K562 (cell line): Measurements from ENCODE around the gene ECM1. TPM values are rescaled to one million over a fixed set of nuclear protein-coding genes. Genes with fewer than 3 reads are reported as not detected.
A peak's percentile ranks its signal among the peaks of the same experiment; 100 is the strongest.

ENCODE experiments used
- ATAC-seq: fragments of 200-7000 bp; cut with Tn5 transposase; 3 replicates; pipeline ENCODE4 v1.9.1; 2020; ENCODE audit warnings: moderate library complexity
- BruUV-seq: library from RNA; stranded (reverse); fragments of 400-500 nt; replicated peaks from 2 replicates; lab custom pipeline; 2021; lab: Mats Ljungman, UMichigan
- CTCF ChIA-PET: fragments of 300-600 bp; formaldehyde crosslinking; extraction: SDS; loops from one replicate; lab custom pipeline; 2021; ENCODE audit warnings: low intra/inter-chr PET ratio; lab: Yijun Ruan, JAX
- POLR2A ChIA-PET: fragments of 300-600, 350-650 bp; sonication (Branson Sonifier 250); formaldehyde crosslinking; extraction: SDS; loops from one replicate; lab custom pipeline; 2021; ENCODE audit warnings: antibody characterized with exemption, inconsistent platforms; lab: Yijun Ruan, JAX
- DNase-seq, 4 experiments: peaks; one replicate each; pipeline versions ENCODE4 v3.0.0 to v3.0.0-alpha.2; 2011 to 2018; ENCODE audit warnings: low spot score in 3 of 4, mixed read lengths in 3 of 4; ENCODE audit errors: extremely low read depth in 1 of 4
- FAIRE-seq: peaks from 2 replicates; lab custom pipeline; 2011; peaks lifted over from hg19 to GRCh38; lab: Jason Lieb, UNC
- H2AFZ ChIP-seq: 2 replicates; pipeline ENCODE4 v1.6.0; 2011; ENCODE audit warnings: low read depth, low read length, control low read depth, inconsistent platforms
- H3K27ac ChIP-seq: fragments of 200-600 bp; 3 replicates; pipeline ENCODE4 v1.8.0; 2011; ENCODE audit warnings: low read depth, mild to moderate bottlenecking, control low read depth, inconsistent platforms, low read length, moderate library complexity, mixed read lengths; ENCODE audit errors: extremely low read depth
- H3K27me3 ChIP-seq, 2 experiments: fragments of 300-600 bp in 1 of 2; 2 replicates in 1 of 2; 3 replicates in 1 of 2; pipeline versions ENCODE4 v1.6.0 to v1.8.0; 2011; ENCODE audit warnings: inconsistent platforms in 2 of 2, low read length in 2 of 2, mild to moderate bottlenecking in 1 of 2, mixed read lengths in 1 of 2, moderate library complexity in 1 of 2; ENCODE audit not compliant: control insufficient read depth in 2 of 2, insufficient read depth in 2 of 2
- H3K36me3 ChIP-seq: fragments of 300-600 bp; 3 replicates; pipeline ENCODE4 v1.8.0; 2011; ENCODE audit warnings: mild to moderate bottlenecking, low read length, inconsistent platforms; ENCODE audit not compliant: control insufficient read depth, insufficient read depth
- H3K4me1 ChIP-seq, 2 experiments: fragments of 200-600 bp in 1 of 2; replicated peaks in 1 of 2; 2 replicates in 1 of 2; 3 replicates in 1 of 2; pipeline versions ENCODE4 v1.5.1 to v1.8.0; 2011; ENCODE audit warnings: inconsistent platforms in 2 of 2, low read length in 2 of 2, mild to moderate bottlenecking in 1 of 2, mixed read lengths in 1 of 2, moderate library complexity in 1 of 2; ENCODE audit not compliant: control insufficient read depth in 2 of 2, insufficient read depth in 2 of 2
- H3K4me2 ChIP-seq: 2 replicates; pipeline ENCODE4 v1.6.1; 2011; ENCODE audit warnings: low read length, control low read depth, inconsistent platforms, mixed read lengths; ENCODE audit not compliant: insufficient read depth
- H3K4me3 ChIP-seq: fragments of 200-600 bp; sonication (generic), shearing (Covaris generic); 2 replicates; pipeline ENCODE4 v1.5.1; 2016; ENCODE audit warnings: control low read depth, inconsistent platforms
- H3K79me2 ChIP-seq: fragments of 200-600 bp; 3 replicates; pipeline ENCODE4 v1.8.0; 2011; ENCODE audit warnings: low read length, inconsistent platforms; ENCODE audit not compliant: control insufficient read depth, insufficient read depth
- H3K9ac ChIP-seq, 2 experiments: 2 replicates each; pipeline versions ENCODE4 v1.6.0 to v1.6.1; 2011; ENCODE audit warnings: low read depth in 2 of 2, low read length in 2 of 2, control low read depth in 1 of 2, inconsistent platforms in 1 of 2, mild to moderate bottlenecking in 1 of 2, mixed read lengths in 1 of 2; ENCODE audit not compliant: insufficient read depth in 1 of 2
- H3K9me1 ChIP-seq: one replicate; pipeline ENCODE4 v1.6.0; 2011; ENCODE audit warnings: inconsistent platforms, mild to moderate bottlenecking, low read length, moderate library complexity; ENCODE audit not compliant: control insufficient read depth, insufficient read depth
- H3K9me3 ChIP-seq: replicated peaks from 2 replicates; pipeline ENCODE4 v1.5.1; 2011; ENCODE audit warnings: low read depth, low read length, inconsistent platforms; ENCODE audit not compliant: control insufficient read depth, insufficient read depth
- H4K20me1 ChIP-seq: replicated peaks from 2 replicates; pipeline ENCODE4 v1.6.1; 2011; ENCODE audit warnings: low read length, inconsistent platforms, mixed read lengths; ENCODE audit not compliant: control insufficient read depth, insufficient read depth
- ETV6 ChIP-seq, 3 experiments: fragments of 150-350 bp in 1 of 3; sonication (generic) in 1 of 3; formaldehyde crosslinking in 1 of 3; IDR thresholded peaks; 2 replicates each; pipeline versions ENCODE4 v1.6.1 to v1.8.0; 2014 to 2022; ENCODE audit warnings: borderline replicate concordance in 2 of 3, low read depth in 2 of 3, antibody characterized with exemption in 1 of 3, low read length in 1 of 3, mild to moderate bottlenecking in 1 of 3, missing genetic modification reagents in 1 of 3
- FOSL1 ChIP-seq: fragments of 200-800 bp; sonication (Bioruptor generic); conservative IDR thresholded peaks from 2 replicates; pipeline ENCODE4 v1.6.1; 2016; ENCODE audit warnings: missing genetic modification characterization, missing compliant biosample characterization
- FOXM1 ChIP-seq, 2 experiments: fragments of 450-650 bp in 1 of 2; sonication (generic) in 1 of 2; formaldehyde crosslinking in 1 of 2; IDR thresholded peaks; 2 replicates each; pipeline versions ENCODE4 v1.6.1 to v1.9.0; 2017 to 2022; ENCODE audit warnings: low read depth in 2 of 2, mild to moderate bottlenecking in 2 of 2, missing genetic modification reagents in 1 of 2, moderate library complexity in 1 of 2
- HDAC6 ChIP-seq: IDR thresholded peaks from 2 replicates; pipeline ENCODE4 v1.6.1; 2012; ENCODE audit warnings: low read depth, mild to moderate bottlenecking, control low read depth, inconsistent platforms, low read length, moderate library complexity
- KAT7 ChIP-seq: sonication (generic); formaldehyde crosslinking; IDR thresholded peaks from 2 replicates; pipeline ENCODE4 v1.8.0; 2022; ENCODE audit warnings: missing genetic modification reagents, mild to moderate bottlenecking, borderline replicate concordance
- MAFF ChIP-seq: IDR thresholded peaks from 2 replicates; pipeline ENCODE4 v1.6.1; 2012; ENCODE audit warnings: low read length, improper control_type of control experiment
- MIER1 ChIP-seq: fragments of 450-650 bp; IDR thresholded peaks from 2 replicates; pipeline ENCODE4 v1.6.1; 2016; ENCODE audit warnings: antibody characterized with exemption, mild to moderate bottlenecking, low read depth
- NCOA2 ChIP-seq, 2 experiments: fragments of 450-650 bp; IDR thresholded peaks; 2 replicates each; pipeline ENCODE4 v1.6.1; 2018; ENCODE audit warnings: mild to moderate bottlenecking in 2 of 2, moderate library complexity in 1 of 2; ENCODE audit not compliant: partially characterized antibody in 2 of 2
- ZBTB7A ChIP-seq: IDR thresholded peaks from 2 replicates; pipeline ENCODE4 v1.6.1; 2011; ENCODE audit warnings: low read depth, mild to moderate bottlenecking, low read length, moderate library complexity, borderline replicate concordance; ENCODE audit not compliant: control insufficient read depth
- ZC3H4 ChIP-seq: sonication (generic); formaldehyde crosslinking; IDR thresholded peaks from 2 replicates; pipeline ENCODE4 v1.9.0; 2021; ENCODE audit warnings: missing genetic modification reagents, borderline replicate concordance
- ZNF121 ChIP-seq: sonication (generic); formaldehyde crosslinking; conservative IDR thresholded peaks from 2 replicates; pipeline ENCODE4 v1.8.0; 2022; ENCODE audit warnings: missing genetic modification reagents
- ZNF212 ChIP-seq: fragments of 450-650 bp; formaldehyde crosslinking; IDR thresholded peaks from 2 replicates; pipeline ENCODE4 v1.4.0; 2020; ENCODE audit warnings: mild to moderate bottlenecking
- ZNF589 ChIP-seq: fragments of 200-800 bp; sonication (Bioruptor generic); IDR thresholded peaks from 2 replicates; pipeline ENCODE4 v1.6.1; 2016; ENCODE audit warnings: low read depth, missing genetic modification characterization, missing compliant biosample characterization
- WGBS: fragments of 100-300 bp; shearing (Covaris generic); methylation state at CpG from one replicate; pipeline ENCODE4 v1.1.6; 2016; ENCODE audit warnings: low coverage, mixed read lengths; ENCODE audit not compliant: insufficient coverage; ENCODE audit errors: missing lambda C conversion rate; 5-methylcytosine and 5-hydroxymethylcytosine counted together
- in situ Hi-C: fragments of 300-500 bp; cut with MboI; formaldehyde crosslinking; loops from 4 replicates; pipeline ENCODE4 v1.15.0; 2018; ENCODE audit warnings: inconsistent platforms, mixed read lengths
- intact Hi-C: fragments of 100-400 bp; cut with micrococcal nuclease; formaldehyde crosslinking; loops from 2 replicates; pipeline ENCODE4 v1.14.2; 2022
- polyA plus RNA-seq, 8 experiments: library from polyadenylated mRNA; depleted of rRNA in 4 of 8; stranded (reverse) in 5 of 8; unstranded in 3 of 8; fragments of >200 nt; fragmentation: Nextera tagmentation in 2 of 8; fragmentation: Illumina TruSeq in 1 of 8; extraction: Ambion mirVana in 2 of 8; extraction: Trizol in 1 of 8; gene quantifications; 2 replicates each; pipeline versions ENCODE4 v1.2.1 to v1.2.3, GENCODE V29; 2011 to 2014; ENCODE audit warnings: inconsistent platforms in 1 of 8, missing spikeins in 1 of 8
- total RNA-seq, 7 experiments: library from RNA; depleted of rRNA in 6 of 7; stranded (reverse); fragments of >200 nt in 6 of 7; fragmentation: Illumina TruSeq in 2 of 7; extraction: Trizol in 2 of 7; gene quantifications; 2 replicates each; pipeline versions ENCODE4 v1.2.1 to v1.2.3, GENCODE V29; 2011 to 2021; ENCODE audit warnings: low replicate concordance in 1 of 7
- TF ChIP-seq, protein P1 (sequence below): fragments of 200-800 bp; sonication (Bioruptor generic); IDR thresholded peaks from 2 replicates; pipeline ENCODE4 v1.6.1; 2016; ENCODE audit warnings: missing genetic modification characterization, missing compliant biosample characterization
- TF ChIP-seq, protein P2 (sequence below): fragments of 450-650 bp; IDR thresholded peaks from one replicate; pipeline ENCODE4 v1.6.1; 2018; ENCODE audit warnings: mild to moderate bottlenecking, moderate library complexity; ENCODE audit not compliant: partially characterized antibody

The ECM1 gene
- total and polyA plus RNA-seq, 9 of the 15 experiments (the other 6 are each of a cell fraction or from before 2014, with no cell fraction given): 6.6 to 52.2 (median 12.8) TPM

DNA sequence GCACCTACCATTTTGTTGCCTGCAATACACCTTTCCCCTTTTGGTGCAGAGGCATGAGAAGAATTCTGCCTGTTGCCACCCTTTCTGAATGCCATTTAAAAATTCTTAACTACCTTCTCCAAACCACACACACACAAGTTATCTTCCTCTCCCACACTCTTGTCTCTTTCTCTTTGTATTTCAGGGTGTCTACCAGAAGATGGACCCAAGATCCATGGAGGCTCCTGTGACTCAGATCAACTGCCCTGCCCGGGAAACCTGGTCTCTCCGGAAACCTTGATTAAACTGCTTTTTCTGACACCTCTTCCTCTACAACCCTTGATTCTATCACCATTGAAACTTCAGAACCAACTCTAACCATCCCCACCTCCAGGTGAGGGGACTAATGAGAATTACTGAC lies 23.0 kb upstream of the ECM1 start:
- Histone ChIP-seq H3K9ac (peak overlapping the region in 1 of 2 experiments; percentile 20; a peak in 1 of 4 replicates), H2AFZ (peak overlapping the region; percentile 69), H3K9me3 (no peaks in the 10 kb centered on the region), H3K4me2 (peak overlapping the region; percentile 9; the same call in 1 of the 2 replicates), H3K4me1 (peaks cover 3 to 10% of the 10 kb centered on the region in 2 experiments; a peak in 3 of 5 replicates), H3K36me3 (peaks cover 13% of the 10 kb centered on the region), H3K79me2 (peaks cover 18% of the 10 kb centered on the region), H4K20me1 (no peaks in the 10 kb centered on the region), H3K4me3 (no peak overlapping the region), H3K9me1 (no peaks in the 10 kb centered on the region), H3K27me3 (no peaks in the 10 kb centered on the region), H3K27ac (peak overlapping the region; percentile 27; the same call in 2 of the 3 replicates)
- DNase-seq: peak in 3 of 4 experiments; percentile 44 to 83 (median 72)
- ChIA-PET POLR2A (interaction anchor here (1.1 kb wide), 2 partner anchors 10 to 74 kb away, joined by 4 to 5 read pairs; no protein-coding TSS in a partner anchor), CTCF (interaction anchor here (0.7 to 1.4 kb wide), 4 partner anchors 24 to 329 kb away, joined by 3 to 5 read pairs (median 4); no protein-coding TSS in a partner anchor)
- ATAC-seq: peak; percentile 67
- BruUV-seq: no TSS peak
- intact Hi-C loops: loop anchor here (1.0 to 10.0 kb wide), 2 partner anchors 75 to 140 kb away; partner anchors contain the start of gene ENSA
- 4% methylated on average over 2 of the region's 2 CpGs for WGBS
- in situ Hi-C loops: no loop called here
- peak; percentile 61 for FAIRE-seq
- TF ChIP-seq ZC3H4 (CRISPR knock-in tag) (no peak), KAT7 (CRISPR knock-in tag) (no peak), FOSL1 (tag) (peak; percentile 61), ZBTB7A (no peak), NCOA2 (IDR thresholded peaks at IDR 0.05; ENCODE audit: partially characterized antibody in 2 of 2) (no peak), ZNF212 (CRISPR knock-in tag) (no peak), MIER1 (no peak), FOXM1 (IDR thresholded peaks at IDR 0.05; ENCODE audit: low read depth) (no peak), FOXM1 (CRISPR knock-in tag; IDR thresholded peaks at IDR 0.05; ENCODE audit: low read depth) (no peak), HDAC6 (no peak), MAFF (no peak), ZNF121 (CRISPR knock-in tag) (no peak), ETV6 (IDR thresholded peaks at IDR 0.05; ENCODE audit: borderline replicate concordance in 1 of 2, low read depth in 2 of 2, low read length in 1 of 2) (no peak), ETV6 (CRISPR knock-in tag; IDR thresholded peaks at IDR 0.05; ENCODE audit: borderline replicate concordance) (no peak), ZNF589 (CRISPR knock-in tag) (no peak)
- TF ChIP-seq, protein P1, sequence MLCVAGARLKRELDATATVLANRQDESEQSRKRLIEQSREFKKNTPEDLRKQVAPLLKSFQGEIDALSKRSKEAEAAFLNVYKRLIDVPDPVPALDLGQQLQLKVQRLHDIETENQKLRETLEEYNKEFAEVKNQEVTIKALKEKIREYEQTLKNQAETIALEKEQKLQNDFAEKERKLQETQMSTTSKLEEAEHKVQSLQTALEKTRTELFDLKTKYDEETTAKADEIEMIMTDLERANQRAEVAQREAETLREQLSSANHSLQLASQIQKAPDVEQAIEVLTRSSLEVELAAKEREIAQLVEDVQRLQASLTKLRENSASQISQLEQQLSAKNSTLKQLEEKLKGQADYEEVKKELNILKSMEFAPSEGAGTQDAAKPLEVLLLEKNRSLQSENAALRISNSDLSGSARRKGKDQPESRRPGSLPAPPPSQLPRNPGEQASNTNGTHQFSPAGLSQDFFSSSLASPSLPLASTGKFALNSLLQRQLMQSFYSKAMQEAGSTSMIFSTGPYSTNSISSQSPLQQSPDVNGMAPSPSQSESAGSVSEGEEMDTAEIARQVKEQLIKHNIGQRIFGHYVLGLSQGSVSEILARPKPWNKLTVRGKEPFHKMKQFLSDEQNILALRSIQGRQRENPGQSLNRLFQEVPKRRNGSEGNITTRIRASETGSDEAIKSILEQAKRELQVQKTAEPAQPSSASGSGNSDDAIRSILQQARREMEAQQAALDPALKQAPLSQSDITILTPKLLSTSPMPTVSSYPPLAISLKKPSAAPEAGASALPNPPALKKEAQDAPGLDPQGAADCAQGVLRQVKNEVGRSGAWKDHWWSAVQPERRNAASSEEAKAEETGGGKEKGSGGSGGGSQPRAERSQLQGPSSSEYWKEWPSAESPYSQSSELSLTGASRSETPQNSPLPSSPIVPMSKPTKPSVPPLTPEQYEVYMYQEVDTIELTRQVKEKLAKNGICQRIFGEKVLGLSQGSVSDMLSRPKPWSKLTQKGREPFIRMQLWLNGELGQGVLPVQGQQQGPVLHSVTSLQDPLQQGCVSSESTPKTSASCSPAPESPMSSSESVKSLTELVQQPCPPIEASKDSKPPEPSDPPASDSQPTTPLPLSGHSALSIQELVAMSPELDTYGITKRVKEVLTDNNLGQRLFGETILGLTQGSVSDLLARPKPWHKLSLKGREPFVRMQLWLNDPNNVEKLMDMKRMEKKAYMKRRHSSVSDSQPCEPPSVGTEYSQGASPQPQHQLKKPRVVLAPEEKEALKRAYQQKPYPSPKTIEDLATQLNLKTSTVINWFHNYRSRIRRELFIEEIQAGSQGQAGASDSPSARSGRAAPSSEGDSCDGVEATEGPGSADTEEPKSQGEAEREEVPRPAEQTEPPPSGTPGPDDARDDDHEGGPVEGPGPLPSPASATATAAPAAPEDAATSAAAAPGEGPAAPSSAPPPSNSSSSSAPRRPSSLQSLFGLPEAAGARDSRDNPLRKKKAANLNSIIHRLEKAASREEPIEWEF (CRISPR knock-in tag): no peak
- TF ChIP-seq, protein P2, sequence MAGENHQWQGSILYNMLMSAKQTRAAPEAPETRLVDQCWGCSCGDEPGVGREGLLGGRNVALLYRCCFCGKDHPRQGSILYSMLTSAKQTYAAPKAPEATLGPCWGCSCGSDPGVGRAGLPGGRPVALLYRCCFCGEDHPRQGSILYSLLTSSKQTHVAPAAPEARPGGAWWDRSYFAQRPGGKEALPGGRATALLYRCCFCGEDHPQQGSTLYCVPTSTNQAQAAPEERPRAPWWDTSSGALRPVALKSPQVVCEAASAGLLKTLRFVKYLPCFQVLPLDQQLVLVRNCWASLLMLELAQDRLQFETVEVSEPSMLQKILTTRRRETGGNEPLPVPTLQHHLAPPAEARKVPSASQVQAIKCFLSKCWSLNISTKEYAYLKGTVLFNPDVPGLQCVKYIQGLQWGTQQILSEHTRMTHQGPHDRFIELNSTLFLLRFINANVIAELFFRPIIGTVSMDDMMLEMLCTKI: no peak
